Measurements from ENCODE around the gene CARD9.

DNA sequence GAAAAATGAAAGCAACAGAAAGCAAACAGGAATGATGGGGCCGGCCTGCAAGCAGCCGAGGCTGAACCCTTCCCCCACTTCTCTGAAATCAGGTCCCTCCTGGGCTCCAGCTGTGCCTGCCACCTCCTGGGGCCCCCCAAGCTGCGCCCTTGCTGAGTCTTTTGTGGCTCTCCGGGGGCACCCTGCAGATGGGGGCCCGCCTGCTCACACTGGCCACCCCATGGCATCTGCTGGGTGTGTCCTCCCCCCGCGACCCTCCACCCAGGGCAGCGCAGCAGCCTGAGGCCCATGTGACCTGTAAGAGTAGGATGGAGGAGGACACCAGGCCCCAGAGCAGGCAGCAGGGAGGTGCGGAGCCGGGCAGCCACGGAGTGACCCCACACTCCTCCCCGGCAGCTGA, 40.4 kb downstream of the CARD9 start:
- no peak for TF ChIP-seq EZH2 (IDR thresholded peaks at IDR 0.05; ENCODE audit: insufficient read depth, poor library complexity, severe bottlenecking)
- TF ChIP-seq EZH2phosphoT487 (IDR thresholded peaks at IDR 0.05; ENCODE audit: insufficient read depth, low read depth), result no peak
